Osteoblast (primary cell): ENCODE data around the gene IFRD2. TPM values are rescaled to one million over a fixed set of nuclear protein-coding genes. Genes with fewer than 3 reads are reported as not detected.

Experiments
- DNase-seq: peaks from one replicate; pipeline ENCODE4 v3.0.0; 2011; ENCODE audit warnings: low spot score, mixed read lengths; ENCODE audit not compliant: insufficient read length; ENCODE audit errors: missing footprints
- H2AFZ ChIP-seq: 2 replicates; pipeline ENCODE4 v1.6.0; 2011; ENCODE audit warnings: mild to moderate bottlenecking, low read length
- H3K27ac ChIP-seq: 2 replicates; pipeline ENCODE4 v1.5.1; 2011; ENCODE audit warnings: mild to moderate bottlenecking, low read depth, low read length, moderate library complexity
- H3K27me3 ChIP-seq: 2 replicates; pipeline ENCODE4 v1.6.0; 2012; ENCODE audit warnings: mild to moderate bottlenecking, control low read depth, inconsistent platforms, low read length, moderate library complexity; ENCODE audit not compliant: insufficient read depth
- H3K36me3 ChIP-seq: 2 replicates; pipeline ENCODE4 v1.5.1; 2011; ENCODE audit warnings: mild to moderate bottlenecking, low read length, control low read depth, moderate library complexity; ENCODE audit not compliant: insufficient read depth
- H3K4me1 ChIP-seq: 2 replicates; pipeline ENCODE4 v1.5.1; 2011; ENCODE audit warnings: mild to moderate bottlenecking, low read length, control low read depth, moderate library complexity; ENCODE audit not compliant: insufficient read depth
- H3K4me2 ChIP-seq: 2 replicates; pipeline ENCODE4 v1.6.0; 2011; ENCODE audit warnings: mild to moderate bottlenecking, low read length; ENCODE audit not compliant: insufficient read depth
- H3K4me3 ChIP-seq: fragments of 200-600 bp; sonication (generic); 3 replicates; pipeline ENCODE4 v1.5.1; 2012; ENCODE audit warnings: mild to moderate bottlenecking, low read length, inconsistent platforms; ENCODE audit not compliant: insufficient read depth
- H3K79me2 ChIP-seq: 2 replicates; pipeline ENCODE4 v1.6.0; 2012; ENCODE audit warnings: mild to moderate bottlenecking, low read length, control low read depth, inconsistent platforms; ENCODE audit not compliant: insufficient read depth
- H3K9me3 ChIP-seq: 2 replicates; pipeline ENCODE4 v1.5.1; 2011; ENCODE audit warnings: low read depth, low read length, control low read depth
- H4K20me1 ChIP-seq: 2 replicates; pipeline ENCODE4 v1.6.0; 2012; ENCODE audit warnings: mild to moderate bottlenecking, low read length, control low read depth; ENCODE audit not compliant: insufficient read depth
- total RNA-seq: library from RNA; depleted of rRNA; stranded (reverse); fragments of >200 nt; gene quantifications from 2 replicates; pipeline ENCODE4 v1.2.3, GENCODE V29; 2012
- TF ChIP-seq, protein P1 (sequence below): IDR thresholded peaks from 2 replicates; pipeline ENCODE4 v1.5.1; 2011; ENCODE audit warnings: mild to moderate bottlenecking, low read depth, low read length, moderate library complexity; ENCODE audit errors: extremely low read depth

Gene IFRD2
- total RNA-seq, 1 donor, result 65.1 TPM

DNA sequence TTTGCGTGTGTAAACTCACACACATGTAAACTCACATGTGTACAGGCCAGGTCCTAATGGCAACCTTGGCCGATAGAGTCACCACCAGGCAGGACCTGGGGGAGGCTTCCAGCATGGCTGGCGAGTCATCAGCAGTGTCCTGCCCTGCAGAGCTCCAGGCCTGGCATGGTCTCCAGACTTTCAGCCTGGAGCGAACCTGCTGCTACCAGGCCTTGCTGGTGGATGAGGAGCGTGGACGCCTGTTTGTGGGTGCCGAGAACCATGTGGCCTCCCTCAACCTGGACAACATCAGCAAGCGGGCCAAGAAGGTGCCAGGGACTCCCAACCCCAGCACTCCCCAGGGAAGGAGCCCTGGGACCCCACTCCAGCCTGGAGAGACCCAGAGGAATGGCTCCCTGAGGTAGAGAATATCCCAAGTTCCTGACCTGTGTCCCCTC lies 22.2 kb downstream of the IFRD2 start:
- peak; percentile 97 for DNase-seq
- Histone ChIP-seq H3K4me2 (peak overlapping the region; percentile 67), H4K20me1 (no peaks in the 10 kb centered on the region), H3K4me1 (peaks cover 36% of the 10 kb centered on the region), H3K27ac (peak overlapping the region; percentile 10), H3K9me3 (no peaks in the 10 kb centered on the region), H2AFZ (no peak overlapping the region), H3K79me2 (no peaks in the 10 kb centered on the region), H3K27me3 (no peaks in the 10 kb centered on the region), H3K4me3 (peak overlapping the region; percentile 59), H3K36me3 (no peaks in the 10 kb centered on the region)
- TF ChIP-seq, protein P1, sequence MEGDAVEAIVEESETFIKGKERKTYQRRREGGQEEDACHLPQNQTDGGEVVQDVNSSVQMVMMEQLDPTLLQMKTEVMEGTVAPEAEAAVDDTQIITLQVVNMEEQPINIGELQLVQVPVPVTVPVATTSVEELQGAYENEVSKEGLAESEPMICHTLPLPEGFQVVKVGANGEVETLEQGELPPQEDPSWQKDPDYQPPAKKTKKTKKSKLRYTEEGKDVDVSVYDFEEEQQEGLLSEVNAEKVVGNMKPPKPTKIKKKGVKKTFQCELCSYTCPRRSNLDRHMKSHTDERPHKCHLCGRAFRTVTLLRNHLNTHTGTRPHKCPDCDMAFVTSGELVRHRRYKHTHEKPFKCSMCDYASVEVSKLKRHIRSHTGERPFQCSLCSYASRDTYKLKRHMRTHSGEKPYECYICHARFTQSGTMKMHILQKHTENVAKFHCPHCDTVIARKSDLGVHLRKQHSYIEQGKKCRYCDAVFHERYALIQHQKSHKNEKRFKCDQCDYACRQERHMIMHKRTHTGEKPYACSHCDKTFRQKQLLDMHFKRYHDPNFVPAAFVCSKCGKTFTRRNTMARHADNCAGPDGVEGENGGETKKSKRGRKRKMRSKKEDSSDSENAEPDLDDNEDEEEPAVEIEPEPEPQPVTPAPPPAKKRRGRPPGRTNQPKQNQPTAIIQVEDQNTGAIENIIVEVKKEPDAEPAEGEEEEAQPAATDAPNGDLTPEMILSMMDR, result no peak

DNA sequence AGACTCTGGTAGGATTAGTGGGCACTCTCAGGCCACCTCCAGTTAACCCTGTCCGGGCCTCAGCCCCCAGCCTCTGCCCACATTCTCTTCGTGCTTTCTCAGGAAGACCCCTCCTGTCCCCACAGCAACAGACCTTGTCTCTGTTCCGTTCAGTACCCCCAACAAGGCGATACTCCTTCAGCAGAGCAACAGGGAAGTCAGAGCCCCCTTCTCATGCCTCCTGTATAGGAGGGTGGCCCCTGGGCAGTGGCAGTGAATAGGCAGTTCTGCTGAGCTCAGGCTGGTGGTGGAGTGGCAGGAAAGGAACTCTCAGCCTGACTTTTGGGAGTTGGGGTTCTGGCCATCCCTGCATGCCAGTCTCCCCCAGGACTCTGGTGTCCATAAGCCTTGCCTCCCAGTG lies 22.8 kb downstream of the IFRD2 start:
- no peaks in the 10 kb centered on the region for H3K36me3 ChIP-seq
- peak overlapping the region; percentile 67 for H3K4me2 ChIP-seq
- no peaks in the 10 kb centered on the region for H3K9me3 ChIP-seq
- no peak for DNase-seq
- H3K4me1 ChIP-seq, result peaks cover 37% of the 10 kb centered on the region
- H3K27ac ChIP-seq, result peak overlapping the region; percentile 2
- H2AFZ ChIP-seq, result no peak overlapping the region
- peak overlapping the region; percentile 59 for H3K4me3 ChIP-seq
- no peaks in the 10 kb centered on the region for H3K27me3 ChIP-seq
- no peaks in the 10 kb centered on the region for H4K20me1 ChIP-seq
- H3K79me2 ChIP-seq, result no peaks in the 10 kb centered on the region
- TF ChIP-seq, protein P1, result no peak

DNA sequence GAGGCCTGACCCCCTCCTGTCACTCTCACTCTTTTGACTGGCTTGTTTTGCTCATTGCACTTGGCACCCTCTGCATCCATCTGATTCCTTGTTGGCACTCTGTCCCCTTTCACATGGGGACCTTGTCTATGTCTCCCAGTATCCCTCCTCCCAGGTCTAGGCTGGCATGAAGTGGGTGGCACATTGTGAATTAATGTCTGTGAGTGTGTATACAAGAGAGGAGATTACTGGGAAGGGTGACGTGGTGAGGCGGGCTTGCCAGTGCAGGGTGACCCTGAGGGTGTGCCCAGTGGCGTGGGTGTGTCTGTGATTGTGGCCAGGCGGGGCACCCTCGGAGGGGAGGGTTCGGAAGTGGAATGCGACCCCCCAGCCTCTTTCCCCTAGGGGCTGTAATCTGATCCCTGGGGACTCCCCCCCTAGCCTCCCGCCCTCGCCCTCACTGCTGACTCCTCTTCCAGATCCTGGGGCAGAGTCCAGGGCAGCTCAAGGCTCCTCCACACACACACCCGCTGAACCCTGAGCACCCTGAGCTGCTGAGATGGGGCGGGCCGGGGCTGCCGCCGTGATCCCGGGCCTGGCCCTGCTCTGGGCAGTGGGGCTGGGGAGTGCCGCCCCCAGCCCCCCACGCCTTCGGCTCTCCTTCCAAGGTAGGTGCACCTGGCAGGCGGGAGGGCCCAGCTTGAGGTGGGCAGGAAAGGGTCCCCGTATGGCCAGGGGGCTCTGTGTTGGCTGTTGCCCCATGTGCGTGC lies 23.4 kb downstream of the IFRD2 start, which contains the start of gene SEMA3B:
Gene SEMA3B (plus strand): TSS at position 445 of the 749 bp plus-strand sequence. CDS start 94 bp downstream, at position 539.
- no peaks in the 10 kb centered on the region for H3K9me3 ChIP-seq
- no peaks in the 10 kb centered on the region for H3K36me3 ChIP-seq
- H2AFZ ChIP-seq, result no peak within 1 kb of the TSS
- H3K79me2 ChIP-seq, result no peaks in the 10 kb centered on the region
- peaks cover 43% of the 10 kb centered on the region for H3K4me1 ChIP-seq
- H3K27ac ChIP-seq, result peak within 1 kb of the TSS; percentile 2
- DNase-seq, result peak; percentile 97
- H3K4me2 ChIP-seq, result peak within 1 kb of the TSS; percentile 67
- peak within 1 kb of the TSS; percentile 59 for H3K4me3 ChIP-seq
- no peaks in the 10 kb centered on the region for H4K20me1 ChIP-seq
- no peaks in the 10 kb centered on the region for H3K27me3 ChIP-seq
- TF ChIP-seq, protein P1, result no peak

DNA sequence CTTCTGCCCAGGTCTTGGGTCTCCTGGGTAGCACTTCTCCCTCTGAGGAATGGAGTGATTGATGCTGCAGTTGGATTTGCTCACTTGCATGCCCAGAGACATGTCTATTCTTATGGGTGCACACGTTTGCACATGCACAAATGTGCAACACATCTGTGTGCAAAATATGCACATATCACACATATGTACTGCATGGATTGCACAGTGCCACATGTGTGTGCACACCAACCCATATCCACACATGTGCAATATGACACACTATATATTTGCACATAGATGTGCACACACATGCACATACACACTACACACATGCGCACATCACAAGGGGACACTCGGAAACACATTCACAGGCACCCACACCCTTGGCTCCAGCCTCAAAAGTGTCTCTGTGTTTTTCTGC lies 24.0 kb downstream of the IFRD2 start:
- H3K9me3 ChIP-seq, result no peaks in the 10 kb centered on the region
- no peak overlapping the region for H3K27ac ChIP-seq
- no peaks in the 10 kb centered on the region for H3K36me3 ChIP-seq
- DNase-seq, result no peak
- no peaks in the 10 kb centered on the region for H3K79me2 ChIP-seq
- H4K20me1 ChIP-seq, result no peaks in the 10 kb centered on the region
- TF ChIP-seq, protein P1, result no peak
- no peaks in the 10 kb centered on the region for H3K27me3 ChIP-seq
- H2AFZ ChIP-seq, result no peak overlapping the region
- no peak overlapping the region for H3K4me3 ChIP-seq
- H3K4me2 ChIP-seq, result peak overlapping the region; percentile 67
- peaks cover 47% of the 10 kb centered on the region for H3K4me1 ChIP-seq
